Large intestine (tissue), 3 donors: Measurements from ENCODE around the gene BABAM2. TPM values are rescaled to one million over a fixed set of nuclear protein-coding genes. Genes with fewer than 3 reads are reported as not detected.
"Not testable (repeated sequence)": the region's sequence is repeated elsewhere in the genome, so short reads cannot be mapped to it uniquely, and the experiment has no call there.

Source experiments
- DNase-seq, 2 donors: peaks; one replicate each; pipeline versions ENCODE4 v3.0.0 to v3.0.0-alpha.2; 2013
- H3K27ac ChIP-seq: one replicate; pipeline ENCODE4 v1.5.1; 2013; ENCODE audit warnings: low read length
- H3K27me3 ChIP-seq: 2 replicates; pipeline ENCODE4 v1.6.1; 2013; ENCODE audit warnings: low read length; ENCODE audit not compliant: control insufficient read depth, insufficient read depth
- H3K36me3 ChIP-seq: 2 replicates; pipeline ENCODE4 v1.6.1; 2013; ENCODE audit warnings: low read length; ENCODE audit not compliant: control insufficient read depth, insufficient read depth
- H3K4me1 ChIP-seq: one replicate; pipeline ENCODE4 v1.6.1; 2013; ENCODE audit warnings: low read length; ENCODE audit not compliant: control insufficient read depth, insufficient read depth
- H3K4me3 ChIP-seq: one replicate; pipeline ENCODE4 v1.5.1; 2013; ENCODE audit warnings: low read length
- H3K9me3 ChIP-seq: one replicate; pipeline ENCODE4 v1.6.1; 2013; ENCODE audit warnings: mild to moderate bottlenecking, low read depth, low read length, moderate library complexity; ENCODE audit not compliant: control insufficient read depth
- WGBS: methylation state at CpG from one replicate; pipeline ENCODE4 v1.1.5; 2013; ENCODE audit warnings: low lambda C conversion rate; ENCODE audit not compliant: insufficient coverage; 5-methylcytosine and 5-hydroxymethylcytosine counted together
- polyA plus RNA-seq: library from polyadenylated mRNA; unstranded; fragments of 120-200 nt; gene quantifications from one replicate; pipeline ENCODE4 v1.2.1, GENCODE V29; 2013

The BABAM2 gene
- polyA plus RNA-seq, 1 donor: 32.0 TPM

- DNase-seq: no peak
- Histone ChIP-seq H3K27ac (no peak overlapping the region), H3K4me1 (no peaks in the 10 kb centered on the region), H3K36me3 (no peaks in the 10 kb centered on the region), H3K27me3 (no peaks in the 10 kb centered on the region), H3K9me3 (peaks cover 15% of the 10 kb centered on the region), H3K4me3 (no peak overlapping the region)
- WGBS: 71% methylated on average over 1 of the region's 2 CpGs
These were observed 81.8 kb downstream of the BABAM2 start for GRCh38 chr2:27972311-27972710.

GRCh38 chr2:27973592-27973991, 83.1 kb downstream of the BABAM2 start:
- no CpG with 5 or more reads among the region's 3 CpGs for WGBS
- no peak overlapping the region for H3K27ac ChIP-seq
- no peak for DNase-seq
- no peaks in the 10 kb centered on the region for H3K4me1 ChIP-seq
- no peaks in the 10 kb centered on the region for H3K27me3 ChIP-seq
- H3K9me3 ChIP-seq: peaks cover 7% of the 10 kb centered on the region
- no peak overlapping the region for H3K4me3 ChIP-seq
- no peaks in the 10 kb centered on the region for H3K36me3 ChIP-seq

- 100% methylated on average over 1 of the region's 1 CpG for WGBS
- H3K4me3 ChIP-seq: no peak overlapping the region
- no peaks in the 10 kb centered on the region for H3K9me3 ChIP-seq
- H3K27ac ChIP-seq: no peak overlapping the region
- no peaks in the 10 kb centered on the region for H3K27me3 ChIP-seq
- H3K4me1 ChIP-seq: no peaks in the 10 kb centered on the region
- DNase-seq: no peak
- no peaks in the 10 kb centered on the region for H3K36me3 ChIP-seq
These were observed 85.8 kb downstream of the BABAM2 start for GRCh38 chr2:27976308-27976707.

GRCh38 chr2:27977731-27978312, 87.3 kb downstream of the BABAM2 start:
- no peak overlapping the region for H3K27ac ChIP-seq
- H3K4me1 ChIP-seq: no peaks in the 10 kb centered on the region
- H3K36me3 ChIP-seq: no peaks in the 10 kb centered on the region
- H3K27me3 ChIP-seq: no peaks in the 10 kb centered on the region
- DNase-seq: no peak
- WGBS: no CpG with 5 or more reads among the region's 3 CpGs
- H3K4me3 ChIP-seq: no peak overlapping the region
- no peaks in the 10 kb centered on the region for H3K9me3 ChIP-seq

- H3K27ac ChIP-seq, H3K4me3 ChIP-seq, H3K36me3 ChIP-seq, H3K9me3 ChIP-seq, H3K4me1 ChIP-seq, H3K27me3 ChIP-seq, DNase-seq: not testable (repeated sequence)
- WGBS: no CpG with 5 or more reads among the region's 2 CpGs
These were observed 88.2 kb downstream of the BABAM2 start for GRCh38 chr2:27978761-27979160.

- no CpG with 5 or more reads among the region's 1 CpG for WGBS
- no peaks in the 10 kb centered on the region for H3K4me1 ChIP-seq
- H3K27ac ChIP-seq: no peak overlapping the region
- H3K36me3 ChIP-seq: no peaks in the 10 kb centered on the region
- H3K9me3 ChIP-seq: no peaks in the 10 kb centered on the region
- no peak overlapping the region for H3K4me3 ChIP-seq
- no peak for DNase-seq
- no peaks in the 10 kb centered on the region for H3K27me3 ChIP-seq
These were observed 89.7 kb downstream of the BABAM2 start for GRCh38 chr2:27980242-27980641.

- Histone ChIP-seq H3K4me3 (no peak overlapping the region), H3K4me1 (peaks cover 4% of the 10 kb centered on the region), H3K9me3 (no peaks in the 10 kb centered on the region), H3K27ac (no peak overlapping the region), H3K27me3 (no peaks in the 10 kb centered on the region), H3K36me3 (no peaks in the 10 kb centered on the region)
- no peak for DNase-seq
These were observed 93.6 kb downstream of the BABAM2 start for GRCh38 chr2:27984153-27984552.

GRCh38 chr2:27988306-27988705, 97.8 kb downstream of the BABAM2 start:
- H3K27ac ChIP-seq: no peak overlapping the region
- H3K9me3 ChIP-seq: no peaks in the 10 kb centered on the region
- no peak overlapping the region for H3K4me3 ChIP-seq
- H3K36me3 ChIP-seq: no peaks in the 10 kb centered on the region
- DNase-seq: no peak
- WGBS: no CpG with 5 or more reads among the region's 3 CpGs
- H3K27me3 ChIP-seq: no peaks in the 10 kb centered on the region
- H3K4me1 ChIP-seq: peaks cover 8% of the 10 kb centered on the region

GRCh38 chr2:27988718-27989117, 98.2 kb downstream of the BABAM2 start:
- Histone ChIP-seq H3K9me3 (no peaks in the 10 kb centered on the region), H3K27ac (no peak overlapping the region), H3K27me3 (no peaks in the 10 kb centered on the region), H3K4me3 (no peak overlapping the region), H3K36me3 (no peaks in the 10 kb centered on the region), H3K4me1 (peaks cover 10% of the 10 kb centered on the region)
- no peak for DNase-seq
- 94% methylated on average over 2 of the region's 2 CpGs for WGBS

GRCh38 chr2:27989149-27989548, 98.6 kb downstream of the BABAM2 start:
- H3K36me3 ChIP-seq: no peaks in the 10 kb centered on the region
- no peak overlapping the region for H3K27ac ChIP-seq
- H3K4me3 ChIP-seq: no peak overlapping the region
- H3K27me3 ChIP-seq: no peaks in the 10 kb centered on the region
- WGBS: no CpG with 5 or more reads among the region's 2 CpGs
- DNase-seq: no peak
- no peaks in the 10 kb centered on the region for H3K9me3 ChIP-seq
- peaks cover 13% of the 10 kb centered on the region for H3K4me1 ChIP-seq

- H3K4me1 ChIP-seq: peaks cover 13% of the 10 kb centered on the region
- no peak overlapping the region for H3K27ac ChIP-seq
- H3K4me3 ChIP-seq: no peak overlapping the region
- no peaks in the 10 kb centered on the region for H3K9me3 ChIP-seq
- DNase-seq: no peak
- no CpG with 5 or more reads among the region's 4 CpGs for WGBS
- H3K27me3 ChIP-seq: no peaks in the 10 kb centered on the region
- H3K36me3 ChIP-seq: no peaks in the 10 kb centered on the region
These were observed 99.6 kb downstream of the BABAM2 start for GRCh38 chr2:27990030-27990590.
